H1 (cell line): ENCODE results near the gene DENND4A. TPM values are rescaled to one million over a fixed set of nuclear protein-coding genes. Genes with fewer than 3 reads are reported as not detected.

Experiments used
- RAD21 ChIP-seq, 2 experiments: IDR thresholded peaks in 1 of 2; conservative IDR thresholded peaks in 1 of 2; 2 replicates each; pipeline ENCODE4 v1.6.1; 2011; ENCODE audit warnings: low read depth in 2 of 2, low read length in 2 of 2, improper control_type of control experiment in 1 of 2, inconsistent platforms in 1 of 2, mild to moderate bottlenecking in 1 of 2, moderate library complexity in 1 of 2
- ZNF274 ChIP-seq: IDR thresholded peaks from 2 replicates; pipeline ENCODE4 v1.7.0; 2012; ENCODE audit warnings: low read length, borderline replicate concordance; ENCODE audit errors: extremely low read depth
- polyA plus RNA-seq, 7 experiments: library from polyadenylated mRNA; depleted of rRNA in 3 of 7; stranded (reverse) in 5 of 7; unstranded in 2 of 7; fragments of >200 nt in 5 of 7; fragments of 200-250 nt in 2 of 7; gene quantifications; 1 replicate in 5 of 7; 2 replicates in 1 of 7; 4 replicates in 1 of 7; pipeline versions ENCODE4 v1.2.1 to v1.2.3, GENCODE V29; 2011 to 2013; ENCODE audit warnings: missing spikeins in 2 of 7, mixed read lengths in 2 of 7
- total RNA-seq: library from RNA; stranded (reverse); fragmentation: NEBNext Ultra II Directional; extraction: Animal tissue kit (Norgen Biotek cat#: 25700); gene quantifications from 2 replicates; pipeline ENCODE4 v1.2.1, GENCODE V29; 2021
- TF ChIP-seq, protein P1 (sequence below): IDR thresholded peaks from 2 replicates; pipeline ENCODE4 v1.6.1; 2012; ENCODE audit warnings: low read length, inconsistent platforms

Gene DENND4A
- total and polyA plus RNA-seq, 2 of the 8 experiments (the other 6 are each of a cell fraction or from before 2014, with no cell fraction given): 1.3 to 4.7 TPM

DNA sequence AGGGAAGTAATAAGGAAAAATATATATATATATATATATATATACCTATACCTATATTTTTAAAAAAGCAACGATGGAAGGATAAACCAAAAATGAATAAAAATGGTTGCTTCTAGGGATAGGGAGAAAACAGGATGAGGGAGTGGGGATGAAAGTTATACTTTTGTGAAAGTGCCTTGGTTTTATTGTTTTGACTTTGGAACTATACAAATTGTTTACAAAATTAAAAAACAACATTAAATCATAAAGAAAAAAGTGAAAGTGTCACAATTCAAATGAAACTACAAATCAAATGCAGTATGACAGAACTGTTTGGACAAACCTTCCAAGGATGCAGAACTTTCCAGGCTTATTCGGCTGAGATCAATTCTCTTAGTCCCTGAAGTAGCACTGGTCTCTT is 116.0 kb downstream of the DENND4A start (continued):
- TF ChIP-seq, protein P1, sequence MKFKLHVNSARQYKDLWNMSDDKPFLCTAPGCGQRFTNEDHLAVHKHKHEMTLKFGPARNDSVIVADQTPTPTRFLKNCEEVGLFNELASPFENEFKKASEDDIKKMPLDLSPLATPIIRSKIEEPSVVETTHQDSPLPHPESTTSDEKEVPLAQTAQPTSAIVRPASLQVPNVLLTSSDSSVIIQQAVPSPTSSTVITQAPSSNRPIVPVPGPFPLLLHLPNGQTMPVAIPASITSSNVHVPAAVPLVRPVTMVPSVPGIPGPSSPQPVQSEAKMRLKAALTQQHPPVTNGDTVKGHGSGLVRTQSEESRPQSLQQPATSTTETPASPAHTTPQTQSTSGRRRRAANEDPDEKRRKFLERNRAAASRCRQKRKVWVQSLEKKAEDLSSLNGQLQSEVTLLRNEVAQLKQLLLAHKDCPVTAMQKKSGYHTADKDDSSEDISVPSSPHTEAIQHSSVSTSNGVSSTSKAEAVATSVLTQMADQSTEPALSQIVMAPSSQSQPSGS: no peak
- TF ChIP-seq RAD21 (IDR thresholded peaks at IDR 0.05 in 1 of 2, conservative IDR thresholded peaks at IDR 0.05 in 1 of 2; ENCODE audit: low read depth in 2 of 2, low read length in 2 of 2) (no peak), ZNF274 (no peak)
- TF ChIP-seq, all 59 proteins: peak for 0
